Osteocyte (in vitro differentiated cells): ENCODE results near the gene TRIO. TPM values are rescaled to one million over a fixed set of nuclear protein-coding genes. Genes with fewer than 3 reads are reported as not detected.

Experiments used
- DNase-seq: peaks from one replicate; pipeline ENCODE4 v3.0.0; 2021; ENCODE audit warnings: mixed read lengths; ENCODE audit not compliant: unreplicated experiment; ENCODE audit errors: extremely low spot score
- H3K27ac Mint-ChIP-seq: one replicate; pipeline ENCODE4 v1.8.0; 2021; ENCODE audit warnings: mild to moderate bottlenecking, mixed read lengths; ENCODE audit not compliant: unreplicated experiment
- H3K27me3 Mint-ChIP-seq: one replicate; pipeline ENCODE4 v1.8.0; 2021; ENCODE audit warnings: mixed read lengths; ENCODE audit not compliant: unreplicated experiment
- H3K36me3 Mint-ChIP-seq: one replicate; pipeline ENCODE4 v1.8.0; 2021; ENCODE audit warnings: mixed read lengths; ENCODE audit not compliant: unreplicated experiment
- H3K4me1 Mint-ChIP-seq: one replicate; pipeline ENCODE4 v1.8.0; 2021; ENCODE audit warnings: mixed read lengths; ENCODE audit not compliant: unreplicated experiment
- H3K4me3 Mint-ChIP-seq: one replicate; pipeline ENCODE4 v1.8.0; 2021; ENCODE audit warnings: mild to moderate bottlenecking, moderate library complexity, mixed read lengths; ENCODE audit not compliant: unreplicated experiment
- H3K9me3 Mint-ChIP-seq: one replicate; pipeline ENCODE4 v1.8.0; 2021; ENCODE audit warnings: mixed read lengths; ENCODE audit not compliant: unreplicated experiment
- CTCF ChIP-seq: fragments of 200-600 bp; sonication (generic); IDR thresholded peaks from 2 replicates; pipeline ENCODE4 v1.5.0; 2021; ENCODE audit warnings: antibody characterized with exemption, mild to moderate bottlenecking, moderate library complexity
- total RNA-seq: library from RNA; stranded (reverse); gene quantifications from 2 replicates; pipeline ENCODE4 v1.2.1, GENCODE V29; 2021

TRIO gene
- total RNA-seq, 1 donor from 2014 or later: 336 TPM

- no peak for TF ChIP-seq CTCF
- no peaks in the 10 kb centered on the region for H3K4me1 Mint-ChIP-seq
- no peak for DNase-seq
- peaks cover 64% of the 10 kb centered on the region for H3K36me3 Mint-ChIP-seq
- no peaks in the 10 kb centered on the region for H3K9me3 Mint-ChIP-seq
- no peak overlapping the region for H3K4me3 Mint-ChIP-seq
- no peak overlapping the region for H3K27ac Mint-ChIP-seq
- no peaks in the 10 kb centered on the region for H3K27me3 Mint-ChIP-seq
Measured at GRCh38 chr5:14482085-14482484, 338.9 kb downstream of the TRIO start.

- TF ChIP-seq CTCF: no peak
- Mint-ChIP-seq H3K36me3 (peaks cover 60% of the 10 kb centered on the region), H3K27me3 (no peaks in the 10 kb centered on the region), H3K4me1 (no peaks in the 10 kb centered on the region), H3K9me3 (no peaks in the 10 kb centered on the region), H3K4me3 (no peak overlapping the region), H3K27ac (peak overlapping the region; percentile 38)
- DNase-seq: no peak
Measured at GRCh38 chr5:14483504-14484157, 340.5 kb downstream of the TRIO start.

GRCh38 chr5:14486486-14486885 is 343.3 kb downstream of the TRIO start:
- Mint-ChIP-seq H3K9me3 (no peaks in the 10 kb centered on the region), H3K27ac (no peak overlapping the region), H3K36me3 (peaks cover 61% of the 10 kb centered on the region), H3K4me1 (no peaks in the 10 kb centered on the region), H3K4me3 (no peak overlapping the region), H3K27me3 (no peaks in the 10 kb centered on the region)
- DNase-seq: no peak
- TF ChIP-seq CTCF: no peak

- no peaks in the 10 kb centered on the region for H3K9me3 Mint-ChIP-seq
- peaks cover 1% of the 10 kb centered on the region for H3K4me1 Mint-ChIP-seq
- H3K27ac Mint-ChIP-seq: no peak overlapping the region
- DNase-seq: no peak
- no peaks in the 10 kb centered on the region for H3K27me3 Mint-ChIP-seq
- TF ChIP-seq CTCF: no peak
- no peak overlapping the region for H3K4me3 Mint-ChIP-seq
- peaks cover 61% of the 10 kb centered on the region for H3K36me3 Mint-ChIP-seq
Measured at GRCh38 chr5:14486996-14487896, 344.1 kb downstream of the TRIO start.

- Mint-ChIP-seq H3K36me3 (peaks cover 65% of the 10 kb centered on the region), H3K27ac (no peak overlapping the region), H3K27me3 (no peaks in the 10 kb centered on the region), H3K9me3 (no peaks in the 10 kb centered on the region), H3K4me1 (peaks cover 1% of the 10 kb centered on the region), H3K4me3 (no peak overlapping the region)
- TF ChIP-seq CTCF: no peak
- no peak for DNase-seq
Measured at GRCh38 chr5:14487897-14488570, 344.9 kb downstream of the TRIO start.
